Activated CD4-positive, alpha-beta memory T cell treated with anti-CD3 and anti-CD28 coated beads for 36 hours (primary cell): ENCODE results near the gene CT47C1. TPM values are rescaled to one million over a fixed set of nuclear protein-coding genes. Genes with fewer than 3 reads are reported as not detected.

Experiments used
- CTCF ChIA-PET: fragments of 350-600 bp; sonication (Branson Sonifier 250); formaldehyde crosslinking; loops from one replicate; lab custom pipeline; 2021; ENCODE audit warnings: antibody characterized with exemption, inconsistent platforms; lab: Charles Lee
- POLR2A ChIA-PET: fragments of 350-600 bp; sonication (Branson Sonifier 250); formaldehyde crosslinking; loops from one replicate; lab custom pipeline; 2021; ENCODE audit warnings: antibody characterized with exemption; lab: Charles Lee
- DNase-seq: peaks from one replicate; pipeline ENCODE4 v3.0.0-alpha.2; 2020
- H3K27ac Mint-ChIP-seq: one replicate; pipeline ENCODE4 v1.8.0; 2021; ENCODE audit warnings: mixed read lengths
- H3K27me3 Mint-ChIP-seq: one replicate; pipeline ENCODE4 v1.8.0; 2021; ENCODE audit warnings: mixed read lengths
- H3K36me3 Mint-ChIP-seq: one replicate; pipeline ENCODE4 v1.8.0; 2021; ENCODE audit warnings: mixed read lengths
- H3K4me1 Mint-ChIP-seq: one replicate; pipeline ENCODE4 v1.8.0; 2021; ENCODE audit warnings: low read depth, mixed read lengths
- H3K4me3 Mint-ChIP-seq: one replicate; pipeline ENCODE4 v1.8.0; 2021; ENCODE audit warnings: mild to moderate bottlenecking, mixed read lengths
- H3K9me3 Mint-ChIP-seq: one replicate; pipeline ENCODE4 v1.8.0; 2021; ENCODE audit warnings: mixed read lengths
- intact Hi-C: fragments of 100-400 bp; cut with micrococcal nuclease; formaldehyde crosslinking; loops from one replicate; pipeline ENCODE4 v1.15.1; 2023
- total RNA-seq, 2 experiments: library from RNA; stranded (reverse); gene quantifications; one replicate each; pipeline ENCODE4 v1.2.3, GENCODE V29; 2021

Gene CT47C1
- total RNA-seq, 2 experiments from 2014 or later, result not detected

- H3K27ac Mint-ChIP-seq, result no peak overlapping the region
- no peaks in the 10 kb centered on the region for H3K9me3 Mint-ChIP-seq
- H3K36me3 Mint-ChIP-seq, result no peaks in the 10 kb centered on the region
Observed at GRCh38 chrX:119084766-119085165, 12.0 kb downstream of the CT47C1 start.

GRCh38 chrX:119087121-119087520 lies 14.3 kb downstream of the CT47C1 start:
- no peak overlapping the region for H3K4me3 Mint-ChIP-seq
- H3K27ac Mint-ChIP-seq, result no peak overlapping the region
- CTCF ChIA-PET, result no interaction called here
- H3K9me3 Mint-ChIP-seq, result no peaks in the 10 kb centered on the region
- H3K27me3 Mint-ChIP-seq, result no peaks in the 10 kb centered on the region
- H3K36me3 Mint-ChIP-seq, result no peaks in the 10 kb centered on the region
- H3K4me1 Mint-ChIP-seq, result no peaks in the 10 kb centered on the region
- no peak for DNase-seq
- intact Hi-C loops, result no loop called here
- POLR2A ChIA-PET, result no interaction called here

More at GRCh38 chrX:119084766-119085165, 12.0 kb downstream of the CT47C1 start:
- no peak for DNase-seq
- no peaks in the 10 kb centered on the region for H3K4me1 Mint-ChIP-seq
- H3K4me3 Mint-ChIP-seq, result no peak overlapping the region
- intact Hi-C loops, result no loop called here
- POLR2A ChIA-PET, result no interaction called here
- no peaks in the 10 kb centered on the region for H3K27me3 Mint-ChIP-seq
- CTCF ChIA-PET, result no interaction called here

- Mint-ChIP-seq H3K4me3 (no peak overlapping the region), H3K4me1 (no peaks in the 10 kb centered on the region), H3K9me3 (no peaks in the 10 kb centered on the region), H3K27ac (no peak overlapping the region), H3K27me3 (no peaks in the 10 kb centered on the region), H3K36me3 (no peaks in the 10 kb centered on the region)
- DNase-seq, result no peak
- CTCF ChIA-PET, result no interaction called here
- intact Hi-C loops, result no loop called here
- POLR2A ChIA-PET, result no interaction called here
Observed at GRCh38 chrX:119089619-119090018, 16.8 kb downstream of the CT47C1 start.

- H3K9me3 Mint-ChIP-seq, result no peaks in the 10 kb centered on the region
- POLR2A ChIA-PET, result no interaction called here
- H3K27me3 Mint-ChIP-seq, result no peaks in the 10 kb centered on the region
- H3K27ac Mint-ChIP-seq, result no peak overlapping the region
- H3K4me3 Mint-ChIP-seq, result no peak overlapping the region
- no peaks in the 10 kb centered on the region for H3K4me1 Mint-ChIP-seq
- CTCF ChIA-PET, result no interaction called here
- DNase-seq, result no peak
- H3K36me3 Mint-ChIP-seq, result no peaks in the 10 kb centered on the region
- intact Hi-C loops, result no loop called here
Observed at GRCh38 chrX:119090627-119091026, 17.8 kb downstream of the CT47C1 start.

GRCh38 chrX:119093991-119094735 lies 21.4 kb downstream of the CT47C1 start:
- H3K36me3 Mint-ChIP-seq, result no peaks in the 10 kb centered on the region
- no peak overlapping the region for H3K27ac Mint-ChIP-seq
- H3K4me1 Mint-ChIP-seq, result no peaks in the 10 kb centered on the region
- no peaks in the 10 kb centered on the region for H3K27me3 Mint-ChIP-seq
- no peak overlapping the region for H3K4me3 Mint-ChIP-seq
- no peaks in the 10 kb centered on the region for H3K9me3 Mint-ChIP-seq
- no peak for DNase-seq
- ChIA-PET POLR2A (no interaction called here), CTCF (no interaction called here)
- intact Hi-C loops, result no loop called here

GRCh38 chrX:119094819-119095218 lies 22.0 kb downstream of the CT47C1 start:
- ChIA-PET POLR2A (no interaction called here), CTCF (no interaction called here)
- Mint-ChIP-seq H3K27ac (no peak overlapping the region), H3K36me3 (no peaks in the 10 kb centered on the region), H3K4me3 (no peak overlapping the region), H3K27me3 (no peaks in the 10 kb centered on the region), H3K9me3 (no peaks in the 10 kb centered on the region), H3K4me1 (no peaks in the 10 kb centered on the region)
- intact Hi-C loops, result no loop called here
- DNase-seq, result no peak

GRCh38 chrX:119095936-119096335 lies 23.1 kb downstream of the CT47C1 start:
- no peaks in the 10 kb centered on the region for H3K27me3 Mint-ChIP-seq
- POLR2A ChIA-PET, result no interaction called here
- CTCF ChIA-PET, result no interaction called here
- no peaks in the 10 kb centered on the region for H3K9me3 Mint-ChIP-seq
- H3K36me3 Mint-ChIP-seq, result no peaks in the 10 kb centered on the region
- H3K4me3 Mint-ChIP-seq, result no peak overlapping the region
- no peak overlapping the region for H3K27ac Mint-ChIP-seq
- no peaks in the 10 kb centered on the region for H3K4me1 Mint-ChIP-seq
- intact Hi-C loops, result no loop called here
- DNase-seq, result no peak

GRCh38 chrX:119101168-119101567 lies 28.4 kb downstream of the CT47C1 start:
- Mint-ChIP-seq H3K27ac (no peak overlapping the region), H3K4me3 (no peak overlapping the region), H3K4me1 (no peaks in the 10 kb centered on the region), H3K9me3 (no peaks in the 10 kb centered on the region), H3K27me3 (peaks cover 5% of the 10 kb centered on the region), H3K36me3 (no peaks in the 10 kb centered on the region)
- no peak for DNase-seq
- intact Hi-C loops, result no loop called here
- POLR2A ChIA-PET, result no interaction called here
- CTCF ChIA-PET, result interaction anchor here (0.8 kb wide), 1 partner anchor 17 kb away, joined by 3 read pairs; no protein-coding TSS in a partner anchor

- intact Hi-C loops, result no loop called here
- Mint-ChIP-seq H3K36me3 (no peaks in the 10 kb centered on the region), H3K4me3 (no peak overlapping the region), H3K27me3 (peaks cover 7% of the 10 kb centered on the region), H3K27ac (no peak overlapping the region), H3K9me3 (no peaks in the 10 kb centered on the region), H3K4me1 (no peaks in the 10 kb centered on the region)
- ChIA-PET CTCF (no interaction called here), POLR2A (no interaction called here)
- no peak for DNase-seq
Observed at GRCh38 chrX:119105826-119106225, 33.0 kb downstream of the CT47C1 start.

- ChIA-PET POLR2A (no interaction called here), CTCF (no interaction called here)
- DNase-seq, result no peak
- Mint-ChIP-seq H3K4me3 (no peak overlapping the region), H3K36me3 (no peaks in the 10 kb centered on the region), H3K9me3 (no peaks in the 10 kb centered on the region), H3K27ac (no peak overlapping the region), H3K4me1 (no peaks in the 10 kb centered on the region), H3K27me3 (peaks cover 7% of the 10 kb centered on the region)
- intact Hi-C loops, result no loop called here
Observed at GRCh38 chrX:119107206-119107605, 34.4 kb downstream of the CT47C1 start.

GRCh38 chrX:119118780-119119395 lies 46.1 kb downstream of the CT47C1 start:
- CTCF ChIA-PET, result interaction anchor here (0.6 to 1.3 kb wide), 15 partner anchors 11 to 345 kb away, joined by 3 to 10 read pairs (median 3); no protein-coding TSS in a partner anchor
- Mint-ChIP-seq H3K9me3 (no peaks in the 10 kb centered on the region), H3K27ac (no peak overlapping the region), H3K4me1 (no peaks in the 10 kb centered on the region), H3K27me3 (peaks cover 3% of the 10 kb centered on the region), H3K4me3 (no peak overlapping the region), H3K36me3 (no peaks in the 10 kb centered on the region)
- intact Hi-C loops, result loop anchor here (1.0 kb wide), 1 partner anchor 147 kb away; no protein-coding TSS in a partner anchor
- POLR2A ChIA-PET, result no interaction called here
- DNase-seq, result peak; percentile 63

GRCh38 chrX:119121341-119121740 lies 48.5 kb downstream of the CT47C1 start:
- intact Hi-C loops, result loop anchor here (5.0 kb wide), 1 partner anchor 96 kb away; no protein-coding TSS in a partner anchor
- Mint-ChIP-seq H3K4me1 (no peaks in the 10 kb centered on the region), H3K4me3 (no peak overlapping the region), H3K27me3 (peaks cover 3% of the 10 kb centered on the region), H3K9me3 (no peaks in the 10 kb centered on the region), H3K36me3 (no peaks in the 10 kb centered on the region), H3K27ac (no peak overlapping the region)
- ChIA-PET POLR2A (no interaction called here), CTCF (interaction anchor here (1.1 to 1.5 kb wide), 3 partner anchors 46 to 146 kb away, joined by 3 to 4 read pairs (median 3); no protein-coding TSS in a partner anchor)
- no peak for DNase-seq
